NCI-H1048 (cell line): Measurements from ENCODE around the gene SUSD4.
"Not testable (repeated sequence)": the region's sequence is repeated elsewhere in the genome, so short reads cannot be mapped to it uniquely, and the experiment has no call there.

ENCODE experiments used
- DNase-seq: peaks from one replicate; lab custom pipeline; 2025; lab: John Stamatoyannopoulos, UW

The SUSD4 gene

GRCh38 chr1:223291796-223292195, 72.2 kb downstream of the SUSD4 start:
- no peak for DNase-seq

GRCh38 chr1:223290397-223290796, 73.6 kb downstream of the SUSD4 start:
- no peak for DNase-seq

GRCh38 chr1:223289621-223290020, 74.4 kb downstream of the SUSD4 start:
- DNase-seq, result no peak

- no peak for DNase-seq
Observed at GRCh38 chr1:223288826-223289225, 75.2 kb downstream of the SUSD4 start.

GRCh38 chr1:223285452-223285851, 78.5 kb downstream of the SUSD4 start:
- no peak for DNase-seq

GRCh38 chr1:223283697-223284096, 80.3 kb downstream of the SUSD4 start:
- DNase-seq, result not testable (repeated sequence)

GRCh38 chr1:223278311-223278710, 85.7 kb downstream of the SUSD4 start:
- DNase-seq, result not testable (repeated sequence)

- DNase-seq, result no peak
Observed at GRCh38 chr1:223276029-223276428, 87.9 kb downstream of the SUSD4 start.

- DNase-seq, result no peak
Observed at GRCh38 chr1:223273511-223273910, 90.5 kb downstream of the SUSD4 start.

- DNase-seq, result no peak
Observed at GRCh38 chr1:223271085-223271781, 92.7 kb downstream of the SUSD4 start.

- no peak for DNase-seq
Observed at GRCh38 chr1:223270155-223270554, 93.8 kb downstream of the SUSD4 start.

GRCh38 chr1:223269006-223269405, 95.0 kb downstream of the SUSD4 start:
- DNase-seq, result no peak

- DNase-seq, result no peak
Observed at GRCh38 chr1:223266632-223267172, 97.3 kb downstream of the SUSD4 start.

- DNase-seq, result no peak
Observed at GRCh38 chr1:223264983-223265908, 98.7 kb downstream of the SUSD4 start.

GRCh38 chr1:223264529-223264928, 99.4 kb downstream of the SUSD4 start:
- no peak for DNase-seq

GRCh38 chr1:223261914-223262313, 102.1 kb downstream of the SUSD4 start:
- DNase-seq, result no peak

GRCh38 chr1:223260712-223261111, 103.3 kb downstream of the SUSD4 start:
- no peak for DNase-seq

- no peak for DNase-seq
Observed at GRCh38 chr1:223259462-223259861, 104.5 kb downstream of the SUSD4 start.

GRCh38 chr1:223258751-223259198, 105.2 kb downstream of the SUSD4 start:
- DNase-seq, result no peak

GRCh38 chr1:223257856-223258550, 106.0 kb downstream of the SUSD4 start:
- no peak for DNase-seq

GRCh38 chr1:223256034-223256433, 107.9 kb downstream of the SUSD4 start:
- no peak for DNase-seq

- no peak for DNase-seq
Observed at GRCh38 chr1:223253916-223254315, 110.1 kb downstream of the SUSD4 start.
